ENCODE data around the gene TRIO.
A peak's percentile ranks its signal among the peaks of the same experiment; 100 is the strongest.

The TRIO gene

DNA sequence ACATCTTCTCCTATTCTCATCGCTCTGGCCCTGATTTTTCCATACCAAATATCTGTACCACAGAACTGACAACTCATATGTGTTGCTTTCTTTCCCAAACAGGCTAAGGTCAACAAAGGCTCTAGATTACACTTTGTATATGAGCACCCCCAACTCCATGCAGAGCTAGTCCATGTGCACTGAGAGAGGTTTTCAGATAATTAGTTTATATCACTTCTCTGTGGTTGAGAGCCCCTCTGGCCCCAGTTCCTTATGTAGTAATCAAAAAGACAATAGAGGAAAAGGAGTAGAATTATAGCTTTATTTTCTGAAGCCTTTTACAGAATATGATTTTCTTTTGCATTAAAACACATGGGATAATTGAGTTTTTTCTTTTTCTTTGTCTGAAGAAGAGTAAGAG lies 120.0 kb downstream of the TRIO start:
- Histone ChIP-seq H3K9me3 (replicated peaks in 1 of 11) (no peaks in the 10 kb centered on the region), H3K36me3 (no peaks in the 10 kb centered on the region), H3K27me3 (no peaks in the 10 kb centered on the region), H3K9ac (no peak overlapping the region), H3K27ac (no peak overlapping the region), H4K20me1 (peaks cover 62 to 98% (median 88%) of the 10 kb centered on the region in 11 experiments), H3K4me1 (peaks cover 60 to 100% (median 93%) of the 10 kb centered on the region in 10 experiments), H3K4me2 (peak overlapping the region in 5 of 11 experiments; percentile 2 to 54 (median 29); a peak in 5 of 22 replicates), H3K4me3 (no peak overlapping the region)
- TF ChIP-seq Cebpa-rat (IDR thresholded peaks at IDR 0.05): no peak

GRCh38 chr5:14263699-14264098 lies 120.6 kb downstream of the TRIO start:
- TF ChIP-seq Cebpa-rat (IDR thresholded peaks at IDR 0.05): no peak
- Histone ChIP-seq H3K27me3 (no peaks in the 10 kb centered on the region), H3K9me3 (replicated peaks in 1 of 11) (no peaks in the 10 kb centered on the region), H3K4me3 (no peak overlapping the region), H3K9ac (no peak overlapping the region), H4K20me1 (peaks cover 62 to 98% (median 88%) of the 10 kb centered on the region in 11 experiments), H3K4me2 (peak overlapping the region in 9 of 11 experiments; percentile 20 to 79 (median 39); a peak in 15 of 22 replicates), H3K36me3 (no peaks in the 10 kb centered on the region), H3K4me1 (peaks cover 60 to 100% (median 93%) of the 10 kb centered on the region in 10 experiments), H3K27ac (no peak overlapping the region)

DNA sequence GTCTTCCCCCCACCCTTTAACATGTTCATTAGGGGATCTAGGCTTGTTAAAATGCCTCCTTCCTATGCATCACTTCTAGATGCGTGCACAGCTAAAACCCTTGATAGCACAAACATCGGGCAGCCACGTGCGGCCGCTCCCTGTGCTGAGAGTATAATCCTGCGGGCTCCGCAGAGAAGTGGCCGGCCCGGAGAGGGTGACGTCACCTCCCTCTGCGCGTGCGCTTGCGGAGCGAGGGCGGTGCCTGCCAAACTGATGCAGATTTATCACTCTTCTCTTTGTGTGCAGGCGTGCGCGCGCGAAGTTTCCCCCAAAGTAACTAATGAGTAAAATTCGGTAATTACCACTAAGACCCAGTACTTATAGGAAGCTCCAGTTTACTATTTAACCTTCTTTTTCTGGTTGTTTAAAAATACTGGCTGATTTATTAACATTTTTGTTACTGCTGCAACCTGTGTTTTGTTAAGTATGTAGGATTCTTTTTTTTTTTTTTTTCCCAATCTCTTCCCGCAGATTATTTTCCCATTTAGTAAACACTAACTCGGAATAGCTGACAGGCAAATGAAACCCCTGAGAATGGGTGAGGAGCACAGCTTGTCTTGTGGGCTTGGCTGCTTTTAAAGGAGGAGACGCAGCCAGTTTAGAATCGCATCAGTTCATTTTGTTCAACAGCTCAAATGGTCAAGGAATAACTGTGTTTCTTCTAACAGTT lies 121.6 kb downstream of the TRIO start:
- peaks cover 62 to 100% (median 93%) of the 10 kb centered on the region in 10 experiments for H3K4me1 ChIP-seq
- H3K9me3 ChIP-seq (replicated peaks in 1 of 11): no peaks in the 10 kb centered on the region
- H3K27ac ChIP-seq: peak overlapping the region in 9 of 11 experiments; percentile 18 to 63 (median 56); a peak in 16 of 22 replicates
- no peak for TF ChIP-seq Cebpa-rat (IDR thresholded peaks at IDR 0.05)
- peak overlapping the region; percentile 69 to 91 (median 80) for H3K4me2 ChIP-seq
- H3K27me3 ChIP-seq: no peaks in the 10 kb centered on the region
- peak overlapping the region in 10 of 11 experiments; percentile 15 to 74 (median 61); a peak in 18 of 22 replicates for H3K9ac ChIP-seq
- H3K36me3 ChIP-seq: no peaks in the 10 kb centered on the region
- peak overlapping the region; percentile 25 to 61 (median 44); a peak in 16 of 20 replicates for H3K4me3 ChIP-seq
- H4K20me1 ChIP-seq: peaks cover 62 to 98% (median 88%) of the 10 kb centered on the region in 11 experiments

DNA sequence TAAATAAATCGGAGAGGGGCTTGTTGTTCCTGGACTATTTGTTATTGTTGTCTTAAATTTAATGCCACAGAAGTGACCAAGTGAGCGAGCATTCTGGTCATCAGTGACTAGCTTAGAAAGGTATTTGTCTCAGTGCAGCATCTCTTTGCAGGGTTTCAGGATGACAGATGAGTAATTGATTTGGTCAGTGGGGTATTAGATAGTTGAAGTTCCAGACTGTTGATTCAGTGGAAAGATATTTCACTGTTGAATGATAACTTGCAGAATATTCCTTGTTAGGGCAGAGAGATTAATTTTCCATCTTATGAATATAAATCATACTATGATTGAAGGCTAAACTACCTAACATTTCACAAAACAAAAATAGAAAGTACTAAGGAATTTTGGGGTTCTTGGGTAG lies 122.4 kb downstream of the TRIO start:
- no peak for TF ChIP-seq Cebpa-rat (IDR thresholded peaks at IDR 0.05)
- Histone ChIP-seq H3K27me3 (no peaks in the 10 kb centered on the region), H3K36me3 (no peaks in the 10 kb centered on the region), H3K27ac (no peak overlapping the region), H4K20me1 (peaks cover 61 to 98% (median 88%) of the 10 kb centered on the region in 11 experiments), H3K4me2 (peak overlapping the region in 9 of 11 experiments; percentile 16 to 91 (median 81); a peak in 12 of 22 replicates), H3K4me3 (no peak overlapping the region), H3K9ac (0 out of 22 replicates have a peak overlapping the region, but pooled peaks of 1 of the 11 experiments have one; percentile 70), H3K4me1 (peaks cover 70 to 100% (median 93%) of the 10 kb centered on the region in 10 experiments), H3K9me3 (replicated peaks in 1 of 11) (no peaks in the 10 kb centered on the region)

- H3K4me3 ChIP-seq: no peak overlapping the region
- H3K27me3 ChIP-seq: no peaks in the 10 kb centered on the region
- peak overlapping the region in 1 of 11 experiments; percentile 5; a peak in 1 of 22 replicates for H3K27ac ChIP-seq
- peaks cover 68 to 100% (median 93%) of the 10 kb centered on the region in 10 experiments for H3K4me1 ChIP-seq
- H3K9me3 ChIP-seq (replicated peaks in 1 of 11): no peaks in the 10 kb centered on the region
- peaks cover 0 to 5% (median under 1%) of the 10 kb centered on the region in 11 experiments; a peak in 8 of 22 replicates for H3K36me3 ChIP-seq
- H3K9ac ChIP-seq: no peak overlapping the region
- H3K4me2 ChIP-seq: peak overlapping the region in 7 of 11 experiments; percentile 16 to 91 (median 76); a peak in 13 of 22 replicates
- TF ChIP-seq Cebpa-rat (IDR thresholded peaks at IDR 0.05): no peak
- peaks cover 61 to 98% (median 88%) of the 10 kb centered on the region in 11 experiments for H4K20me1 ChIP-seq
Measured at GRCh38 chr5:14266171-14266570, 123.0 kb downstream of the TRIO start.

DNA sequence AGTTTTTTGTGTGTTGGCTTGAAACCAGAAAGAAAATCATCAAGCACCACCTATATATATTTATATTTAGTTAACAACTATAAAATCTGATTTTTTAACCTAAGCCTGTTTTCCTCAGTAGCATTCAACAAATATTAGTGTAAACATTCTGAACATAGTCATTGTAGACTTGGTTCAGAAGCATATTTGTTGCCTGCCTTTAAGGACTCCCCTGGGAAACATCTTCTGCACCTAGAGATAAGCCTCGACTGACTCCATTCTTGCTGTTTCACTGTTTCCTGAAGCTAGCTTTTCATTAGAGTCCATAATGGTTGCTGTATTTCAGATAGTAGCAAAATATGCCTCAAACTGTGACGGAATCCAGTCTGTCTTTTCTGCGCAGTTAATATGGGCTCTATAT lies 123.5 kb downstream of the TRIO start:
- no peak overlapping the region for H3K4me3 ChIP-seq
- H3K36me3 ChIP-seq: peaks cover 0 to 9% (median 5%) of the 10 kb centered on the region in 11 experiments; a peak in 9 of 22 replicates
- H4K20me1 ChIP-seq: peaks cover 60 to 98% (median 88%) of the 10 kb centered on the region in 11 experiments
- H3K4me1 ChIP-seq: peaks cover 68 to 100% (median 93%) of the 10 kb centered on the region in 10 experiments
- H3K9ac ChIP-seq: peak overlapping the region in 2 of 11 experiments; percentile 3 to 9; a peak in 2 of 22 replicates
- no peaks in the 10 kb centered on the region for H3K27me3 ChIP-seq
- no peaks in the 10 kb centered on the region for H3K9me3 ChIP-seq (replicated peaks in 1 of 11)
- peak overlapping the region in 10 of 11 experiments; percentile 16 to 91 (median 72); a peak in 19 of 22 replicates for H3K4me2 ChIP-seq
- no peak for TF ChIP-seq Cebpa-rat (IDR thresholded peaks at IDR 0.05)
- H3K27ac ChIP-seq: peak overlapping the region in 2 of 11 experiments; percentile 4 to 36; a peak in 2 of 22 replicates

DNA sequence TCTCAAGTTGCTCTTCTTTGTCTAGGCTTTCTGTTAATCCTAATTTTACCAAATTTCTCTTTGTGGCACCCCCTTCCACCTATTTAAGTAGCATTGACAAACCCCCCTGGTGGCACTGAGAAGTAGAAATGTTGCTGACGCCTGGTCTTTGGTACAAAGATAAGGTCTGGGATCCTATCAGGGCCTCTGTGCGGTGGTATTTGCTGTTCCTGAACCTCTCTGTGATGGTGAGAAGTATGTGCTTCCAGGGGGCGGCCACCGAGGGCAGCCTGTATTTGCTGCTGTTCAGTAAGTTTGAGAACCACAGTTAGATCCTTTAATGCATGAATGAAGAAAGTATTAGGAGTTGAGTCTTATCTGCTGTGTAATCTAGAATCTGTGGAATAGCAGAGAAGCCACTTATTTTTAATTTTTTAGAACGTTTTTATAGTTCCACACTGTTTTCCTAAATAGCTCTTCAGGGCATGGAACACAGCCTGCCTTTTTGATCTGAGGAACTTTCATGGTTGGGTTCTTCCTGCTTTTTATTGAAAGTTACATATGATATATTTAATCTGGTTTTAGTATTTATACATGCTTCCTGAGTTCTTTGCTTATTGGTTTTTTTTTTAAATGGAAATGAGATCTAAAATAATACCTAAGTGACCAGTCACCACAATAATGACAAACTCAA lies 124.2 kb downstream of the TRIO start:
- Histone ChIP-seq H3K4me1 (peaks cover 67 to 100% (median 93%) of the 10 kb centered on the region in 10 experiments), H3K4me3 (no peak overlapping the region), H3K36me3 (peaks cover 0 to 16% (median 7%) of the 10 kb centered on the region in 11 experiments; a peak in 11 of 22 replicates), H3K4me2 (peak overlapping the region; percentile 10 to 91 (median 69); a peak in 21 of 22 replicates), H3K27ac (peak overlapping the region in 4 of 11 experiments; percentile 4 to 36 (median 6); a peak in 4 of 22 replicates), H3K9me3 (replicated peaks in 1 of 11) (no peaks in the 10 kb centered on the region), H3K27me3 (no peaks in the 10 kb centered on the region), H4K20me1 (peaks cover 54 to 96% (median 84%) of the 10 kb centered on the region in 11 experiments), H3K9ac (peak overlapping the region in 3 of 11 experiments; percentile 3 to 20 (median 9); a peak in 2 of 22 replicates)
- no peak for TF ChIP-seq Cebpa-rat (IDR thresholded peaks at IDR 0.05)

DNA sequence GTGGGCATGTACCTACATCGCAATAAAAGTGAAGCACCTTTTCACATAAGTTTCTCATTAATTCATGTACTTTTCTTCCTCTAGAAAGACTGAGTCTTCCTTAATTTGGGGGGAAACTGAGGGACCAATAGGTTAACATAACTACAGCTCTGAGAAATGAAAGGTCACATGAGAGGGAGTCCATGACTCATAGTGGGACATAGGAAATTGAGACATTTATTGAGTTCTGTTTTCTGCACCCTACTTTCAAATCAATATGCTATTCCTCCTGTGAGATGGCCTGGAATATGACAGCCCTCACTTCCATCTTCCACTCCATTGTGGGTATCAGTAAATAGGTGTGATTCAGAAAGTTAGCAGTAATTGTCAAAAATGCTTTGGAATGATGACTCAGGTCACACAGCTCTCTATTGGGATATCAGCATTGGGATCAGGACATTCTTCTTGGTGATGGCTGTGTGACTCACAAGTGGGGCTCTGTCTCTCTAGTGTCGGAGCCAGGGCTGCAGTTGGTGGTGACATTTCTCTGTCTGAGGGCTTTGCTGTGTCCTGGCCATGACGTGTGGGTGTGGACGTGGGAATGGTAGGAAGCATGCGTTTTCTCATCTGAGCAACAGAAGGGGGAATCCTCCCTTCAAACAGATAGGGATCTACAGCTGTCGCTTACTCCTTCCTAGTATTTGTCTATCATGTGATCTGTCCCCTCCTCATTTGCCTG lies 125.0 kb downstream of the TRIO start:
- peak overlapping the region in 6 of 11 experiments; percentile 12 to 43 (median 20); a peak in 7 of 22 replicates for H3K27ac ChIP-seq
- H4K20me1 ChIP-seq: peaks cover 46 to 95% (median 76%) of the 10 kb centered on the region in 11 experiments
- no peaks in the 10 kb centered on the region for H3K9me3 ChIP-seq (replicated peaks in 1 of 11)
- H3K9ac ChIP-seq: no peak overlapping the region
- TF ChIP-seq Cebpa-rat (IDR thresholded peaks at IDR 0.05): no peak
- H3K4me2 ChIP-seq: peak overlapping the region; percentile 60 to 91 (median 78)
- no peak overlapping the region for H3K4me3 ChIP-seq
- peaks cover 67 to 94% (median 87%) of the 10 kb centered on the region in 10 experiments for H3K4me1 ChIP-seq
- H3K36me3 ChIP-seq: peaks cover 4 to 24% (median 12%) of the 10 kb centered on the region in 11 experiments; a peak in 12 of 22 replicates
- H3K27me3 ChIP-seq: no peaks in the 10 kb centered on the region

All from BLaER1 treated with 17β-estradiol and CSF1 and Interleukin-3, amounts not matched to agents 10 nM and 100 nM (cell line).